Endothelial cell (in vitro differentiated cells): Measurements from ENCODE around the gene ARAP2. TPM values are rescaled to one million over a fixed set of nuclear protein-coding genes. Genes with fewer than 3 reads are reported as not detected.

Experiments
- DNase-seq: peaks from one replicate; pipeline ENCODE4 v3.0.0; 2021; ENCODE audit warnings: low spot score
- H3K27ac Mint-ChIP-seq: one replicate; pipeline ENCODE4 v1.8.0; 2021; ENCODE audit warnings: mixed read lengths, inconsistent platforms; ENCODE audit not compliant: unreplicated experiment
- H3K27me3 Mint-ChIP-seq: one replicate; pipeline ENCODE4 v1.8.0; 2021; ENCODE audit warnings: mild to moderate bottlenecking, moderate library complexity, mixed read lengths, inconsistent platforms; ENCODE audit not compliant: unreplicated experiment
- H3K36me3 Mint-ChIP-seq: one replicate; pipeline ENCODE4 v1.8.0; 2021; ENCODE audit warnings: mild to moderate bottlenecking, low read depth, mixed read lengths, inconsistent platforms; ENCODE audit not compliant: unreplicated experiment
- H3K4me1 Mint-ChIP-seq: one replicate; pipeline ENCODE4 v1.8.0; 2021; ENCODE audit warnings: mild to moderate bottlenecking, mixed read lengths, inconsistent platforms; ENCODE audit not compliant: unreplicated experiment
- H3K4me3 Mint-ChIP-seq: one replicate; pipeline ENCODE4 v1.8.0; 2021; ENCODE audit warnings: mild to moderate bottlenecking, mixed read lengths, inconsistent platforms; ENCODE audit not compliant: unreplicated experiment
- H3K9me3 Mint-ChIP-seq: one replicate; pipeline ENCODE4 v1.8.0; 2021; ENCODE audit warnings: mixed read lengths, inconsistent platforms; ENCODE audit not compliant: unreplicated experiment
- CTCF ChIP-seq: fragments of 200-600 bp; sonication (generic); IDR thresholded peaks from one replicate; pipeline ENCODE4 v1.5.0; 2021; ENCODE audit warnings: antibody characterized with exemption; ENCODE audit not compliant: unreplicated experiment
- total RNA-seq: library from RNA; stranded (reverse); fragmentation: NEBNext Ultra II Directional; extraction: Animal tissue kit (Norgen Biotek cat#: 25700); gene quantifications from one replicate; pipeline ENCODE4 v1.2.1, GENCODE V29; 2021; ENCODE audit not compliant: unreplicated experiment

Gene ARAP2
- total RNA-seq, 1 donor from 2014 or later, result 20.1 TPM

GRCh38 chr4:36159208-36159607, 85.1 kb downstream of the ARAP2 start:
- Mint-ChIP-seq H3K4me3 (no peak overlapping the region), H3K9me3 (no peaks in the 10 kb centered on the region), H3K27me3 (no peaks in the 10 kb centered on the region), H3K27ac (no peak overlapping the region), H3K4me1 (peaks cover 4% of the 10 kb centered on the region), H3K36me3 (peaks cover 9% of the 10 kb centered on the region)
- DNase-seq, result peak; percentile 26
- peak; percentile 35 for TF ChIP-seq CTCF

- Mint-ChIP-seq H3K9me3 (no peaks in the 10 kb centered on the region), H3K4me1 (peaks cover 4% of the 10 kb centered on the region), H3K36me3 (no peaks in the 10 kb centered on the region), H3K27ac (no peak overlapping the region), H3K4me3 (no peak overlapping the region), H3K27me3 (no peaks in the 10 kb centered on the region)
- no peak for DNase-seq
- no peak for TF ChIP-seq CTCF
Measured at GRCh38 chr4:36152735-36153134, 91.6 kb downstream of the ARAP2 start.

GRCh38 chr4:36142504-36142903, 101.8 kb downstream of the ARAP2 start:
- DNase-seq, result no peak
- Mint-ChIP-seq H3K27me3 (no peaks in the 10 kb centered on the region), H3K4me3 (no peak overlapping the region), H3K27ac (no peak overlapping the region), H3K9me3 (no peaks in the 10 kb centered on the region), H3K4me1 (no peaks in the 10 kb centered on the region), H3K36me3 (no peaks in the 10 kb centered on the region)
- no peak for TF ChIP-seq CTCF

- no peak for TF ChIP-seq CTCF
- H3K27ac Mint-ChIP-seq, result no peak overlapping the region
- no peak overlapping the region for H3K4me3 Mint-ChIP-seq
- no peaks in the 10 kb centered on the region for H3K36me3 Mint-ChIP-seq
- no peaks in the 10 kb centered on the region for H3K4me1 Mint-ChIP-seq
- no peak for DNase-seq
- no peaks in the 10 kb centered on the region for H3K9me3 Mint-ChIP-seq
- no peaks in the 10 kb centered on the region for H3K27me3 Mint-ChIP-seq
Measured at GRCh38 chr4:36141186-36141585, 103.1 kb downstream of the ARAP2 start.

GRCh38 chr4:36140421-36140820, 103.9 kb downstream of the ARAP2 start:
- H3K4me3 Mint-ChIP-seq, result no peak overlapping the region
- no peak overlapping the region for H3K27ac Mint-ChIP-seq
- no peaks in the 10 kb centered on the region for H3K4me1 Mint-ChIP-seq

More at GRCh38 chr4:36140421-36140820, 103.9 kb downstream of the ARAP2 start:
- no peaks in the 10 kb centered on the region for H3K36me3 Mint-ChIP-seq
- no peaks in the 10 kb centered on the region for H3K9me3 Mint-ChIP-seq
- no peak for DNase-seq
- no peak for TF ChIP-seq CTCF
- H3K27me3 Mint-ChIP-seq, result no peaks in the 10 kb centered on the region
